ENCODE results near the gene EXOC3. TPM values are rescaled to one million over a fixed set of nuclear protein-coding genes. Genes with fewer than 3 reads are reported as not detected.

The EXOC3 gene
- total RNA-seq, 1 donor from 2014 or later = 19.2 TPM

GRCh38 chr5:469752-470483 is 26.9 kb downstream of the EXOC3 start:
- H3K9me3 ChIP-seq (ENCODE audit: low read depth) = no peaks in the 10 kb centered on the region
- no peak for DNase-seq (ENCODE audit: low spot score)
- H3F3A ChIP-seq (ENCODE audit: low read depth) = peaks cover 8% of the 10 kb centered on the region
- peaks cover 13% of the 10 kb centered on the region for H3K4me1 Mint-ChIP-seq
- peaks cover 15% of the 10 kb centered on the region for H3K4me1 ChIP-seq
- peaks cover 18% of the 10 kb centered on the region for H3K27me3 ChIP-seq
- H3K27ac Mint-ChIP-seq = no peak overlapping the region
- no peak overlapping the region for H3K9ac ChIP-seq
- no peak overlapping the region for H3K27ac ChIP-seq
- peak overlapping the region; percentile 48 for H3K4me3 Mint-ChIP-seq
- peaks cover 6% of the 10 kb centered on the region for H3K27me3 Mint-ChIP-seq (ENCODE audit: insufficient read depth, low read depth)
- H2AFZ ChIP-seq (replicated peaks) = no peak overlapping the region
- no peaks in the 10 kb centered on the region for H3K36me3 ChIP-seq
- no peaks in the 10 kb centered on the region for H3K9me3 Mint-ChIP-seq
- H3K79me2 ChIP-seq (ENCODE audit: low read depth) = peaks cover 5% of the 10 kb centered on the region
- no peak for TF ChIP-seq CTCF (IDR thresholded peaks at IDR 0.05)
- no peak for TF ChIP-seq EZH2phosphoT487 (IDR thresholded peaks at IDR 0.05)
- TF ChIP-seq EZH2 (IDR thresholded peaks at IDR 0.05) = no peak
- H3K4me2 ChIP-seq = no peak overlapping the region
- H3K4me3 ChIP-seq = no peak overlapping the region
- H4K20me1 ChIP-seq (ENCODE audit: low read depth) = peaks cover 22% of the 10 kb centered on the region
- H3K36me3 Mint-ChIP-seq = peaks cover 2% of the 10 kb centered on the region

GRCh38 chr5:470961-471749 is 28.2 kb downstream of the EXOC3 start:
- peak overlapping the region; percentile 75 for H3K4me3 Mint-ChIP-seq
- H3K9me3 Mint-ChIP-seq = no peaks in the 10 kb centered on the region
- peaks cover 15% of the 10 kb centered on the region for H3K4me1 ChIP-seq
- DNase-seq (ENCODE audit: low spot score) = no peak
- peaks cover 2% of the 10 kb centered on the region for H3K36me3 Mint-ChIP-seq
- H4K20me1 ChIP-seq (ENCODE audit: low read depth) = peaks cover 35% of the 10 kb centered on the region
- H2AFZ ChIP-seq (replicated peaks) = no peak overlapping the region
- peaks cover 15% of the 10 kb centered on the region for H3K4me1 Mint-ChIP-seq
- peaks cover 30% of the 10 kb centered on the region for H3K27me3 ChIP-seq
- no peaks in the 10 kb centered on the region for H3K9me3 ChIP-seq (ENCODE audit: low read depth)
- H3K9ac ChIP-seq = no peak overlapping the region
- TF ChIP-seq CTCF (IDR thresholded peaks at IDR 0.05) (no peak), EZH2 (IDR thresholded peaks at IDR 0.05) (no peak), EZH2phosphoT487 (IDR thresholded peaks at IDR 0.05) (no peak)
- no peaks in the 10 kb centered on the region for H3K36me3 ChIP-seq
- H3K4me3 ChIP-seq = peak overlapping the region; percentile 49
- no peak overlapping the region for H3K27ac Mint-ChIP-seq
- peaks cover 9% of the 10 kb centered on the region for H3K27me3 Mint-ChIP-seq (ENCODE audit: insufficient read depth, low read depth)
- H3K4me2 ChIP-seq = peak overlapping the region; percentile 81
- H3K27ac ChIP-seq = no peak overlapping the region
- H3K79me2 ChIP-seq (ENCODE audit: low read depth) = peaks cover 5% of the 10 kb centered on the region
- peaks cover 8% of the 10 kb centered on the region for H3F3A ChIP-seq (ENCODE audit: low read depth)

DNA sequence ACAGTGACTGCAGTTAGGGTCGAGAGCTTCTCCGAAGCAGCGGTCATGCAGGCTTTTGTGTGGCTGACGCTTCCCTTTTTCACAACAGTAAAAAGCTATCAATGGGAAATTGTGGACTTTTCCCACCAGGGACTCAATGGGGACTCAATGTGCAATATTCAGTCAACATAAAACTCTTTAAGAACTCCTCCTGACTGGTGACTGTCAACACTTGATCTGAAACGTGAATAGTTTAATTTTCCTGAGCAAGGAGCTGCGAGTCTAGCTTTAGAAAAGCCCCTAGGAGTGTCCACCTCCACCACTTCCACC is 28.7 kb downstream of the EXOC3 start:
- peaks cover 15% of the 10 kb centered on the region for H3K4me1 ChIP-seq
- no peak overlapping the region for H3K9ac ChIP-seq
- H3K9me3 ChIP-seq (ENCODE audit: low read depth) = no peaks in the 10 kb centered on the region
- peak overlapping the region; percentile 49 for H3K4me3 ChIP-seq
- no peak overlapping the region for H3K27ac Mint-ChIP-seq
- no peak for TF ChIP-seq CTCF (IDR thresholded peaks at IDR 0.05)
- TF ChIP-seq EZH2 (IDR thresholded peaks at IDR 0.05) = no peak
- TF ChIP-seq EZH2phosphoT487 (IDR thresholded peaks at IDR 0.05) = no peak
- H2AFZ ChIP-seq (replicated peaks) = no peak overlapping the region
- H3K4me2 ChIP-seq = peak overlapping the region; percentile 81
- no peaks in the 10 kb centered on the region for H3K9me3 Mint-ChIP-seq
- peaks cover 40% of the 10 kb centered on the region for H4K20me1 ChIP-seq (ENCODE audit: low read depth)
- H3K36me3 Mint-ChIP-seq = no peaks in the 10 kb centered on the region
- no peak for DNase-seq (ENCODE audit: low spot score)
- H3K27me3 Mint-ChIP-seq (ENCODE audit: insufficient read depth, low read depth) = peaks cover 9% of the 10 kb centered on the region
- H3K4me3 Mint-ChIP-seq = peak overlapping the region; percentile 75
- H3F3A ChIP-seq (ENCODE audit: low read depth) = peaks cover 8% of the 10 kb centered on the region
- peaks cover 15% of the 10 kb centered on the region for H3K4me1 Mint-ChIP-seq
- H3K27ac ChIP-seq = no peak overlapping the region
- H3K36me3 ChIP-seq = no peaks in the 10 kb centered on the region
- H3K27me3 ChIP-seq = peaks cover 36% of the 10 kb centered on the region
- peaks cover 5% of the 10 kb centered on the region for H3K79me2 ChIP-seq (ENCODE audit: low read depth)

All from neural progenitor cell (in vitro differentiated cells).